BJ (cell line): ENCODE measurements around the gene CTNND2. TPM values are rescaled to one million over a fixed set of nuclear protein-coding genes. Genes with fewer than 3 reads are reported as not detected.

ENCODE experiments used
- CTCF ChIA-PET: fragments of 350-600 bp; formaldehyde crosslinking; extraction: SDS; loops from one replicate; lab custom pipeline; 2021; ENCODE audit warnings: antibody characterized with exemption, inconsistent platforms; lab: Yijun Ruan, JAX
- POLR2A ChIA-PET: fragments of 300-600 bp; sonication (Branson Sonifier 250); formaldehyde crosslinking; extraction: SDS; loops from one replicate; lab custom pipeline; 2021; ENCODE audit warnings: antibody characterized with exemption; lab: Charles Lee
- DNase-seq: peaks from one replicate; pipeline ENCODE4 v3.0.0-alpha.2; 2011; ENCODE audit warnings: low read depth
- H3K27me3 ChIP-seq: 2 replicates; pipeline ENCODE4 v1.6.0; 2011; ENCODE audit warnings: low read length; ENCODE audit not compliant: control insufficient read depth, insufficient read depth
- H3K36me3 ChIP-seq: 2 replicates; pipeline ENCODE4 v1.5.1; 2011; ENCODE audit warnings: low read length; ENCODE audit not compliant: control insufficient read depth, insufficient read depth
- H3K4me3 ChIP-seq: 2 replicates; pipeline ENCODE4 v1.5.1; 2011; ENCODE audit warnings: low read depth, mild to moderate bottlenecking, control low read depth, low read length
- polyA plus RNA-seq: library from polyadenylated mRNA; depleted of rRNA; stranded (reverse); fragments of >200 nt; gene quantifications from 2 replicates; pipeline ENCODE4 v1.2.3, GENCODE V29; 2011
- TF ChIP-seq, protein P1 (sequence below): IDR thresholded peaks from 2 replicates; pipeline ENCODE4 v1.5.1; 2011; ENCODE audit warnings: low read depth, mild to moderate bottlenecking, control low read depth, inconsistent platforms, low read length, moderate library complexity; ENCODE audit not compliant: insufficient read depth

The CTNND2 gene
- polyA plus RNA-seq, 1 experiment = not detected

DNA sequence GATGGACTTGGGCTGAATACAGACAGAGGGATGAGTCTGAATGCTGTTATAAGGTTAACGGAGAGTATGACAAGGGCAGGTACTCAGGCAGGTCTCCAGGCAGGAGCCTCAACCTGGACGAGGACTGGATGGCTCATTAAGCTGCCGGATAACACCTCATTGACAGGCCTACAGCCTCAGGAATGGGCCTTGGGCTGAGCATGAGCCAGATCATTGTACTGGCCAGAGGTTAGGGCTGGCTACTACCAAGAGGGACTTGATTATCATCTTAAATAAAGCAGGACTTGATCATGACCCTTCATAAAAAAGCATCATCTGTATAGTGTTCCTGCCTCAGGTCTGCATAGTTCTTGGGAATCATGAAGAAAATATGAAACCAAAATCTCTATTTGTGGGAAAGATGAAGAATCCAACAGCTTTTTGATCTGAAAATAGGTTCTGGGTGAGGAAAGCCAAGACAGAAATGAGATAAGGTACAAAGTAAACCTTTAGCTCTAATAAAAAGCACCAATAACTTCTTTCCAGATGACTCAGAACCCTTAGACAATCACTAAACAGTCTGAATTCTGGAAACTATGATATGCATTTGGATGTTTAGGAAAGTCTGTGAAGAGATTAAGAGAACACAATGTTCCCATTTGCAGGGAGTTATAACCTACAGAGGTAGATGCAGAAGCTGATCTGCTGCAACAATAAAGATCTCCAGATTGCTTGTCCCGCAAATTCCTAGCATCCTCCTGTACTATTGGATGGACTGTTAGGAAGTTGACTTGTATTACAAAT is 343.1 kb downstream of the CTNND2 start:
- no peaks in the 10 kb centered on the region for H3K27me3 ChIP-seq
- POLR2A ChIA-PET = no interaction called here
- H3K36me3 ChIP-seq = no peaks in the 10 kb centered on the region
- H3K4me3 ChIP-seq = no peak overlapping the region
- TF ChIP-seq, protein P1, sequence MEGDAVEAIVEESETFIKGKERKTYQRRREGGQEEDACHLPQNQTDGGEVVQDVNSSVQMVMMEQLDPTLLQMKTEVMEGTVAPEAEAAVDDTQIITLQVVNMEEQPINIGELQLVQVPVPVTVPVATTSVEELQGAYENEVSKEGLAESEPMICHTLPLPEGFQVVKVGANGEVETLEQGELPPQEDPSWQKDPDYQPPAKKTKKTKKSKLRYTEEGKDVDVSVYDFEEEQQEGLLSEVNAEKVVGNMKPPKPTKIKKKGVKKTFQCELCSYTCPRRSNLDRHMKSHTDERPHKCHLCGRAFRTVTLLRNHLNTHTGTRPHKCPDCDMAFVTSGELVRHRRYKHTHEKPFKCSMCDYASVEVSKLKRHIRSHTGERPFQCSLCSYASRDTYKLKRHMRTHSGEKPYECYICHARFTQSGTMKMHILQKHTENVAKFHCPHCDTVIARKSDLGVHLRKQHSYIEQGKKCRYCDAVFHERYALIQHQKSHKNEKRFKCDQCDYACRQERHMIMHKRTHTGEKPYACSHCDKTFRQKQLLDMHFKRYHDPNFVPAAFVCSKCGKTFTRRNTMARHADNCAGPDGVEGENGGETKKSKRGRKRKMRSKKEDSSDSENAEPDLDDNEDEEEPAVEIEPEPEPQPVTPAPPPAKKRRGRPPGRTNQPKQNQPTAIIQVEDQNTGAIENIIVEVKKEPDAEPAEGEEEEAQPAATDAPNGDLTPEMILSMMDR = no peak
- CTCF ChIA-PET = no interaction called here
- no peak for DNase-seq

DNA sequence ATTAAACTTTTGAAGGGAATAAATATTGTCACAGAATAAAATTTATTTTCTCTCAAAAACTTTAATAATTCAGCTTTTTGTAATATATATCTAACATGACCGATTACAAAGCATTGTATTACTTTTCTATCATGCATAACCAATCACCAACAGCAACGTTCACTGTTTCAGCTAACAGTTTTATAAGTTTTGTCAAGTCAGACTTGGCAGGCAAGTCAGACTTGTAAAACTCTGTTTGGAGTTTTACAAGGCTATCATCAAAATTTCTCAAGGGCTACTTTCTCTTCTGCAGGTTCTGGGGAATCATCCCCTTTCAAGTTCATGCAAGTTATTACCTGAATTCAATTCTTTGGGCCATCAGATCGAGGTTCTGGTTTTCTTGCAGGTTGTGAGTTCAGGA is 347.2 kb downstream of the CTNND2 start:
- Histone ChIP-seq H3K27me3 (no peaks in the 10 kb centered on the region), H3K36me3 (no peaks in the 10 kb centered on the region), H3K4me3 (no peak overlapping the region)
- ChIA-PET CTCF (no interaction called here), POLR2A (no interaction called here)
- no peak for DNase-seq
- TF ChIP-seq, protein P1 = no peak

DNA sequence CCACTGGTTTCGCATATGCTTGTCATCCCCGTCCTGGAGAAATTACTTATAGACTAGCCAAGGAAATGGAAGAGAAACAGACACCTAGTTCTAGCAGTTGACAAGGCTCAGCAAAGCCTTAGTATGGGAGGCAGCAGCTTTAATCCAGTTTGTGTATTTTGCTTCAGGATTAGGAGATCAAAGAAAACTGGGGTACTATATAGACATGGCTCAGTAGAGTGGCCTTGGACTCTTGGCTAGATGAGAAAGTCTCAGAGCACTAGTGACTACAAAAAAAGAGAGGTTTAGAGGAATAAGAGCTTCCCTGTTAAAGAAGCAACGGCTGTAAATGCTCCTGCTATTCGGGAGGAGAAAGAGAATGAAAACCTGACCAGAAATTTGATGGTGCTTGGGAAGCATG is 349.1 kb downstream of the CTNND2 start:
- TF ChIP-seq, protein P1 = no peak
- H3K27me3 ChIP-seq = no peaks in the 10 kb centered on the region
- H3K4me3 ChIP-seq = no peak overlapping the region
- ChIA-PET POLR2A (no interaction called here), CTCF (no interaction called here)
- no peak for DNase-seq
- no peaks in the 10 kb centered on the region for H3K36me3 ChIP-seq

DNA sequence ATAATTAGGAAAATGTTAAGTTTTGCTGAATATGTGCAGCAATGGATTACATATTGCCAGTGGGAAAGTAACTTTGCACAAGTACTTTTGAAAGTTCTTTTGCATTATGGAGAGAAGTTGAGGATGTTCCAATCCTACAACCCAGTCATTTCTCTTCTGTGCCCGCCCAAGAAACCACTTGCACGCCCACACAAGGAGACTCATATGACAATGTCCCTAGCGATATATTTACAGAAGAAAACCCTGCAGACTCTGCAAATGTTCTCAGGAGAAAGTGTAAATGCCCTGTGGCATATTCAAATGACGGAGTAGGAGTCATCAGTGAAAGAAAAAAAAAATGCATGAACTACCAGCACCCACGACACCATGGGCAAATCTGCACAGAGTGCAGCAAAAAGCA is 356.5 kb downstream of the CTNND2 start:
- Histone ChIP-seq H3K27me3 (no peaks in the 10 kb centered on the region), H3K4me3 (no peak overlapping the region), H3K36me3 (no peaks in the 10 kb centered on the region)
- TF ChIP-seq, protein P1 = no peak
- DNase-seq = no peak
- POLR2A ChIA-PET = no interaction called here
- CTCF ChIA-PET = no interaction called here

DNA sequence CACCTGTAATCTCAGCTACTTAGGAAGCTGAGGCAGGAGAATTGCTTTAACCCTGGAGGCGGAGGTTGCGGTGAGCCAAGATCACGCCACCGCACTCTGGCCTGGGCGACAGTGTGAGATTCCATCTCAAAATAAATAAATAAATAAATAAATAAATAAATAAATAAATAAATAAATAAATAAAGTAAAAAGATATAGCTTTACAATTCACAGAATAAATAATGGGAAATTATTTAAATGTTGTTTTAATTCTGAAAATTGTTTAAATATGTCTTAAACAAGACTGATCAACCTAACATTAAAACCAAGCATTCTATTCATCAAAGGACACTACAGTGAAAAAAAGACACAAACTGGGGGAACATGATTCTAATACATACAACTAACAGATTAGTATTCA is 357.1 kb downstream of the CTNND2 start:
- CTCF ChIA-PET = no interaction called here
- DNase-seq = no peak
- H3K4me3 ChIP-seq = no peak overlapping the region
- POLR2A ChIA-PET = no interaction called here
- TF ChIP-seq, protein P1 = no peak
- no peaks in the 10 kb centered on the region for H3K27me3 ChIP-seq
- H3K36me3 ChIP-seq = no peaks in the 10 kb centered on the region
